Activated T-helper 1 cell treated with anti-CD3 and anti-CD28 coated beads, Interleukin-12 subunit alpha, Interleukin-12 subunit beta, Interleukin-2, Interleukin-4 antibody, amounts not matched to agents 30 ng/mL and 10 ng/mL and 1 ng/mL, durations not matched to agents 14 hours and 24 hours and 36 hours (primary cell): ENCODE measurements around the gene SERPINF2. TPM values are rescaled to one million over a fixed set of nuclear protein-coding genes. Genes with fewer than 3 reads are reported as not detected.
"Not testable (repeated sequence)": the region's sequence is repeated elsewhere in the genome, so short reads cannot be mapped to it uniquely, and the experiment has no call there.

Source experiments
- DNase-seq: peaks from one replicate; pipeline ENCODE4 v3.0.0; 2021; ENCODE audit warnings: low spot score
- H3K27ac Mint-ChIP-seq: one replicate; pipeline ENCODE4 v1.8.0; 2021; ENCODE audit warnings: mild to moderate bottlenecking, mixed read lengths
- H3K27me3 Mint-ChIP-seq: one replicate; pipeline ENCODE4 v1.8.0; 2022; ENCODE audit warnings: mild to moderate bottlenecking, moderate library complexity, mixed read lengths; ENCODE audit not compliant: insufficient read depth
- H3K36me3 Mint-ChIP-seq: one replicate; pipeline ENCODE4 v1.8.0; 2021; ENCODE audit warnings: low read depth, mixed read lengths
- H3K4me1 Mint-ChIP-seq: one replicate; pipeline ENCODE4 v1.8.0; 2021; ENCODE audit warnings: low read depth, mixed read lengths
- H3K4me3 Mint-ChIP-seq: one replicate; pipeline ENCODE4 v1.8.0; 2021; ENCODE audit warnings: mild to moderate bottlenecking, moderate library complexity, mixed read lengths
- H3K9me3 Mint-ChIP-seq: one replicate; pipeline ENCODE4 v1.8.0; 2021; ENCODE audit warnings: mixed read lengths
- intact Hi-C: fragments of 100-400 bp; cut with micrococcal nuclease; formaldehyde crosslinking; loops from one replicate; pipeline ENCODE4 v1.15.1; 2024
- total RNA-seq: library from RNA; stranded (reverse); gene quantifications from 2 replicates; pipeline ENCODE4 v1.2.3, GENCODE V29; 2022

Gene SERPINF2
- total RNA-seq: 0.12 and 0.41 TPM in 2 replicates

DNA sequence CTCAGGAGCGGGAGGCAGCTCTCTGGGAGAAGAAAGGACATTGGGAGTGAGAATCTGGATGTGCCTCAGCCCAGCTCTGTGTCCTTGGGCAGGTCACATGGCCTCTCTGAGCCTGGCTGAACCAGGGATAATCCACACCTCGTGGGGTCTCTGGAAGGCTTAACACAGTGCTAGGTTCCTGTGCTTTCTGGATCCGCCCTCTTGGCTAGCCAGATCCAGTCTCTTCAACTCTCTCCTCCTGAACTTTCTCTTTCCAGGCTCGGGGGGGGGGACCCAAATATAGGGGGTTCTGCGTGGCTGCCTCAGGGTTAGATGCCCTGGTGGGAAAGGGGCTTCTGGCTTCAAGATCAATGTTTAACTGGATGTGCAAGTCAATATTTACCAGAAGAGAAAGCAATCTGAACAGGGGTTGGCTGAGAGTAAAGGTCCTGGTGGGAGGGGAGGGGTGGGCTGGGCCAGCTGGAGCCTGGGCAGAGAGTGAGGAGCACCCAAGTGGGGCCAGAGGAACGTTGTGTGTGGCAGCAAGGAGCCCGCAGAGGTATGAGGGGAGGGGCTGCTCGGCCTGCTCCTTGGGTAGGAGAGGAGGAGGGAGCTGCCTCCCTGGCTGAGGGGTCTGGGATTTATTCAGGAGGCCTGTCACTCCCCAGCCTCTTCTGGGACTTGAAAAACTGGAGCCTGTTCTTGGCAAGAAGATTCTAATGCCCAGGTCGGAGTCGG, at the start of gene SERPINF2:
TSS of gene SERPINF2 (plus strand) at position 501 of the 717 bp plus-strand sequence. CDS start 2,125 bp downstream, outside the sequence.
- H3K36me3 Mint-ChIP-seq: peaks cover 2% of the 10 kb centered on the region
- H3K4me1 Mint-ChIP-seq: no peaks in the 10 kb centered on the region
- H3K9me3 Mint-ChIP-seq: no peaks in the 10 kb centered on the region
- intact Hi-C loops: no loop called here
- DNase-seq: no peak
- H3K27ac Mint-ChIP-seq: no peak within 1 kb of the TSS
- no peaks in the 10 kb centered on the region for H3K27me3 Mint-ChIP-seq
- no peak within 1 kb of the TSS for H3K4me3 Mint-ChIP-seq

DNA sequence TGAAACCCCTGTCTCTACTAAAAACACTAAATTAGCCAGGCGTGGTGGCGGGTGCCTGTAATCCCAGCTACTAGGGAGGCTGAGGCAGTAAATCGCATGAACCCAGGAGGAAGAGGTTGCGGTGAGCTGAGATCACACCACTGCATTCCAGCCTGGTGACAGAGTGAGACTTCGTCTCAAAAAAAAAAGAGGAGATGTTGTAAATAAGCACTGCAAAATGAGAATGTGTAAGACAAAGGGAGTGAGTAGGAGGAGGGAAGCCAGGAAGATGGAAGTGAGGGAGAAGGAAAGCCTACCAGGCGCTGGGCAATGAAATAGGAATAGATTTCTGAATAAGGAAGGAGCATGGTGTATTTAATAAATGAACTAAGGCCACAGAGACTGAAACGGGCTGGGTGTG, 49.3 kb upstream of the SERPINF2 start:
- intact Hi-C loops: no loop called here
- Mint-ChIP-seq H3K4me3 (no peak overlapping the region), H3K4me1 (no peaks in the 10 kb centered on the region), H3K27me3 (peaks cover 3% of the 10 kb centered on the region), H3K27ac (no peak overlapping the region), H3K9me3 (no peaks in the 10 kb centered on the region), H3K36me3 (no peaks in the 10 kb centered on the region)
- DNase-seq: no peak

DNA sequence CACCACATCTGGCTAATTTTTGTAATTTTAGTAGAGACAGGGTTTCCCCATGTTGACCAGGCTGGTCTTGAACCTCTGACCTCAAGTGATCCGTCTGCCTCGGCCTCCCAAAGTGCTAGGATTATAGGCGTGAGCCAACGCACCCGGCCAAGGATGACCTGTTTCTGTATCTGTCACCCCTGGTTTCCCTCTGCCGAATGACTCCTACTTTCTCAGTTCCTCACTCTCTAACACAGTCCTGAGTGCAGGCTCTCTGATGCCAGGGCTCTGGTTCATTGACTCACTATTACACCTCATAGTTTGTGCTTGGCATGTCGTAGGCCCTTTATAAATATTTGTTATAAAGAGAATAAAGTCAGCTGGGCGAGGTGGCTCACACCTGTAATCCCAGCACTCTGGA, 47.3 kb upstream of the SERPINF2 start:
- no peak overlapping the region for H3K4me3 Mint-ChIP-seq
- DNase-seq: no peak
- H3K27ac Mint-ChIP-seq: no peak overlapping the region
- no peaks in the 10 kb centered on the region for H3K9me3 Mint-ChIP-seq
- no peaks in the 10 kb centered on the region for H3K36me3 Mint-ChIP-seq
- H3K27me3 Mint-ChIP-seq: peaks cover 4% of the 10 kb centered on the region
- intact Hi-C loops: no loop called here
- no peaks in the 10 kb centered on the region for H3K4me1 Mint-ChIP-seq

DNA sequence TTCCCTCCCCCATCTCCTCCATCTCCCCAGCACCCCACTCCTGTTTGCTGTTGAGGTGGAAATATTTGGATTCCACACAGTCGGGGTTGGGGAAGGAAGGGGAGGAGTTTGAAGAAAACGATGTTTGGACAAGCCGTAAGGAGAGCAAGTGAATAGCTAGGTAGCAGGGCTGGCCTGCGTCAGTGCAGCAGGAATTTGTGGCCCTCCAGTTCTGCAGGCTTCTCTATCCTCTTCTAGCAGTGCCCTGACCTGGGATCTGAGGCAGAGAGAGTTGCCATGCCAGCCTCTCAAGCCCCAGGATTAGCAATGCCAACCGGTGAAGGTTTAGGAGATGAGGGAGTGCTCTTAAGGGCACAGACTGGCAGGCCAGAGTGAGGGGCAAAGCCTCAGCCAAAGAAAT, 45.0 kb upstream of the SERPINF2 start:
- H3K4me1 Mint-ChIP-seq: no peaks in the 10 kb centered on the region
- H3K27me3 Mint-ChIP-seq: peaks cover 10% of the 10 kb centered on the region
- no peaks in the 10 kb centered on the region for H3K9me3 Mint-ChIP-seq
- no peaks in the 10 kb centered on the region for H3K36me3 Mint-ChIP-seq
- intact Hi-C loops: no loop called here
- no peak overlapping the region for H3K4me3 Mint-ChIP-seq
- no peak overlapping the region for H3K27ac Mint-ChIP-seq
- no peak for DNase-seq

DNA sequence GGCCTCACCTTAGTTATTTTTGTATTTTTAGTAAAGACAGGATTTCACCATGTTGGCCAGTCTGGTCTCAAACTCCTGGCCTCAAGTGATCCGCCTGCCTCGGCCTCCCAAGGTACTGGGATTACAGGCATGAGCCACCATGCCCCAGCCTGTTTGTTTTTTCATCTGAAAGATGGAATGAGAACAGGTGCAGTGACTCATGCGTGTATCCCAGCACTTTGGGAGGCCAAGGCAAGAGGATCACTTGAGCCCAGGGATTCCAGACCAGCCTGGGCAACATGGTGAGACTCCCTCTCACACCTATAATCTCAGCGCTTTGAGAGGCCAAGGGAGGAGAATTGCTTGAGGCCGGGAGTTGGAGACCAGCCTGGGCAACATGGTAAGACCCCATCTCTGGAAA, 42.8 kb upstream of the SERPINF2 start:
- peaks cover 19% of the 10 kb centered on the region for H3K27me3 Mint-ChIP-seq
- intact Hi-C loops, H3K36me3 Mint-ChIP-seq, H3K4me3 Mint-ChIP-seq, H3K27ac Mint-ChIP-seq, DNase-seq, H3K4me1 Mint-ChIP-seq, H3K9me3 Mint-ChIP-seq: not testable (repeated sequence)

DNA sequence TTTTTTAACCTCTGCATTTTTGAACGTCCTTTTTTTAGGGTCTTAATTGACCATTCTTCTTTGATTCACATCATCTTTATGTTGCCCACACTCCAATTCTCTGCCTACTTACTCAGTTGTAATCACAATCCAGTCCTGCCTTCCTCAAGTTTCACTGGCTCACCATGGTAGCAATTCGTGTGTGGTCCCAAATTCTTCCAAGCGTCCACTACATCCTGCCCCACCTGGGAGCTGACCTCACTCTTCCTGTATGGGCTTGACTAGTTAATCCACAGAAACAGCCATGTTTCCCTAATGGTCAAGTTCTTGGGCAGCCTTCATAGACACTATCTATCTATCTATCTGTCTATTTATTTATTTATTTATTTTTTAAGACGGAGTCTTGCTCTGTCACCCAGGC, 39.6 kb upstream of the SERPINF2 start:
- Mint-ChIP-seq H3K27ac (no peak overlapping the region), H3K27me3 (peaks cover 28% of the 10 kb centered on the region), H3K4me1 (peaks cover 9% of the 10 kb centered on the region), H3K9me3 (no peaks in the 10 kb centered on the region), H3K4me3 (no peak overlapping the region), H3K36me3 (no peaks in the 10 kb centered on the region)
- intact Hi-C loops: no loop called here
- DNase-seq: no peak

DNA sequence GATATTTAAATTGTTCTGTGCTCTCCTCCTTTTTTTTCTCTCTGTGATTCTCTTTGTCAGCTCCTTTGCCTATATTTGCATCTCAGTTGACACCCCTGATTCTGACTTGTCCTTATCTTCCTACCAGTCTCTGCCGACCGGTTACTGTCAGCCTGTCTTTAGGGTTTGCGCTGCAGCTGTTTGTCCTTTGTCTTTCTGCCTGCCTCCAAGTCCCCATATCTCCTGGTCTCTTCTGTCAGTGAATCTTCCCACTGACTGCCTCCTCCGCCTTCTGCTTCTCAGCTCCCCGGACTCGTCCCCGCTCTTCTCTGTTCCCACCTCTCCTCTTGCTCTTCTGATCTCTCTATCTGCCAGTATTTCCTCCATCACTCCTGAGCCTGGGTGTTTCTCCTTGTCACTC, 37.7 kb upstream of the SERPINF2 start:
- H3K36me3 Mint-ChIP-seq: no peaks in the 10 kb centered on the region
- peaks cover 9% of the 10 kb centered on the region for H3K4me1 Mint-ChIP-seq
- intact Hi-C loops: no loop called here
- DNase-seq: no peak
- H3K27ac Mint-ChIP-seq: no peak overlapping the region
- H3K4me3 Mint-ChIP-seq: no peak overlapping the region
- peaks cover 32% of the 10 kb centered on the region for H3K27me3 Mint-ChIP-seq
- H3K9me3 Mint-ChIP-seq: no peaks in the 10 kb centered on the region

DNA sequence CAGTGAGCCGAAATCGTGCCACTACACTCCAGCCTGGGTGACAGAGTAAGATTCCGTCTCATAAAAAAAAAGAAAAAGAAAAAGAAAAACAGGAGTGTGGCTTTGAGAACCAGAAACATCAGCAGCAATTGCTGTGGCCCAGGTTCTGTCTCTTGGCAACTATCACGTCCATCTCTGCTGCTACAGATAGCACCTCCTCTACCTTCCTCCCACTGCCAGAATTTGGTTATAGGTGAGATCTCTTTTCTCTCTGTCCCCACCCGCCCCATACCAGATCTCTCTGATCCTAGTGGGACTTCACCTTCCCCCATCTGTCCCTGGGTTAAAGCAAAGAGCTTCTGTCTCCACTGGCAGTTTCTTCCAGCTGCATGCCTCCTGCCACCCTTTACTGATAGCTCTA, 35.6 kb upstream of the SERPINF2 start:
- intact Hi-C loops: no loop called here
- H3K4me3 Mint-ChIP-seq: no peak overlapping the region
- no peak overlapping the region for H3K27ac Mint-ChIP-seq
- peaks cover 4% of the 10 kb centered on the region for H3K36me3 Mint-ChIP-seq
- DNase-seq: no peak
- peaks cover 9% of the 10 kb centered on the region for H3K4me1 Mint-ChIP-seq
- H3K9me3 Mint-ChIP-seq: no peaks in the 10 kb centered on the region
- peaks cover 32% of the 10 kb centered on the region for H3K27me3 Mint-ChIP-seq

DNA sequence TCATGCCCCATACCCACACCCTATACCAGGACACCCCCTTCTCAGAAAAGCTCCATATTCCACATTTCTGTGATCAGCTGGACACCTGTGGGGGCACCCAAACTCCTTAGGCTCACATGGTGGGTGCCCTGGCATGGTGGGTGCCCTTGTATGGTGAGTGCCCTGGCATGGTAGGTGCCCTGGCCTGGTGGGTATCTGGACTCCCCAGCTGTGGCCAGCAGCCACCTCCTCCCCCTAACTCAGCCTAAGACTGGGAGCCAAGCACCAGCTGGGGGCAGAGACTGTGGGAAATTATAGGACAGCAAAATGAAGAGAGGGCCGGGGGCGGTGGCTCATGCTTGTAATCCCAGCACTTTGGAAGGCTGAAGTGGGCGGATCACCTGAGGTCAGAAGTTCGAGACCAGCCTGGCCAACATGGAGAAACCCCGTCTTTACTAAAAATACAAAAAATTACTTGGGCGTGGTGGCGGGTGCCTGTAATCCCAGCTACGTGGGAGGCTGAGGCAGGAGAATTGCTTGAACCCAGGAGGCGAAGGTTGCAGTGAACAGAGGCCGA, 33.8 kb upstream of the SERPINF2 start:
- H3K27ac Mint-ChIP-seq, H3K4me1 Mint-ChIP-seq, DNase-seq, H3K9me3 Mint-ChIP-seq, intact Hi-C loops: not testable (repeated sequence)
- H3K4me3 Mint-ChIP-seq: peak overlapping the region; percentile 53
- H3K27me3 Mint-ChIP-seq: peaks cover 26% of the 10 kb centered on the region
- peaks cover 19% of the 10 kb centered on the region for H3K36me3 Mint-ChIP-seq

DNA sequence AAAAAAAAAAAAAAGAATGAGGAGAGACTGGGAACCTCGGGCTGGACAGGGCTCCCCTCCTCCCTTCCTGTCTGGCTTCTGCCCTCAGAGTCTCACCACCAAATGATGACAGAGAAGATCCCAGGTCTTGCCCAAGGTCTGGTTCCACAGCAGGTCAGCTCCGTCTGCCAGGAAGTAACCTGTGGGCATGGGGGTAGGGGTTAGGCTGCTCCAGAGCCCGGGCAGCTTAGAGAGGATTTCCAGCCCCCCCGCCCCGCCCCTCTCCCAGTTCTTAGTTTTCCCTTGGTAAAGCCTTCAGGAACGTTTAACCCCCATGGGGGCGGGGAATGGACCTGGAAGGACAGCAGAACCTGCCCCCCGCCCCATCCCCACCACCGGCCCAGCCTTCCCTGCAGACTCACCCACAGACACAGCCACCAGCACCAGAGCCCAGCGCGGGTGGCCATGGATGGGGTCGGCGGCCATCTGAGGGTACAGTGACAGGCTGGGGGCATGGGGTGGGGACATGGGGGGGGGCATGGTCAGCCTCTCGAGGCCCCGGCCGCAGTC, 33.2 kb upstream of the SERPINF2 start:
- intact Hi-C loops: no loop called here
- no peaks in the 10 kb centered on the region for H3K9me3 Mint-ChIP-seq
- peaks cover 19% of the 10 kb centered on the region for H3K36me3 Mint-ChIP-seq
- peaks cover 23% of the 10 kb centered on the region for H3K27me3 Mint-ChIP-seq
- peak overlapping the region; percentile 53 for H3K4me3 Mint-ChIP-seq
- DNase-seq: no peak
- peaks cover 9% of the 10 kb centered on the region for H3K4me1 Mint-ChIP-seq
- no peak overlapping the region for H3K27ac Mint-ChIP-seq

DNA sequence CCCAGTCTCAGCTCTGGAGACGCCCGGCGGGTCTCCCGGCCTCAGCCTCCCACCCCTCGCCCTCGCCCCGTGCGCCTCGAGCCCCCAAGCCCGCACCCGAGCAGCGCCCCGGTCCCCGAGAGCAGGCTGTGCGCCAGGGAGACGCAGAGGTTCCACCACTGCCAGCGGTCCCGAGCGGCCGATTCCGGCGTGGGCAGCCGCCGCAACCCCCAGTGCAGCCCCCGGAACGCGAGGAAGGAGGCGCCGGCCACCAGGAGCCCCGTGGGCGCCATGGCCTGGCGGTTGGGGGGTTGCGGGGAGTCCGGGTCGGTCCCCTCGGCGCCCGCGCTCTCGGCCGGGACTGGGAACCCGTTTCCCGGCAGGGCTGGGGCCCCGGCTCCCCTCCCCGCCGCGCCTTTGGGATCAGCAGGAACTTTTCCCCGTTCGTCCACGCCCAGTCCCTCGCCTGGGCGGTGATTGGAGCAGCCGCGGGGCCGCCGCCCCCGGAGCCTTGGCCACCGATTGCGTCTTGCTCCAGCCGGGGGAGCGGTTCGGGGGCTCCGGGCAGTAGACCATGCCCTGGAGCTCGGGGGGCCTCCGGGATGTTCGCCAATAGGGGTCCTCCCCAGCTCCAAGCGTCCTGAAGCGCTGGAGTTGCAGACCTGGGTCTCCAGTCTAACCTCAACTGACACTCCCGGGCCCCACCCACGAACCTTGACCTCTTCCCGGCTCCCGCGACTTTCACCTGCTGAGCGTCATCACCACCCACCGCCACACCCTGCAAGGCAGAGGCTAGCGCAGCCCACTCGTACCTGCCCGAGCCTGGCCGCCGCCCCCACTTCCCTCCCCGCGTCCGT, 32.5 kb upstream of the SERPINF2 start, which contains the start of gene TLCD2:
TSS of gene TLCD2 (minus strand) at position 407 of the 836 bp plus-strand sequence. CDS start at position 272, 135 bp downstream.
- peaks cover 14% of the 10 kb centered on the region for H3K4me1 Mint-ChIP-seq
- peaks cover 19% of the 10 kb centered on the region for H3K27me3 Mint-ChIP-seq
- intact Hi-C loops: no loop called here

DNA sequence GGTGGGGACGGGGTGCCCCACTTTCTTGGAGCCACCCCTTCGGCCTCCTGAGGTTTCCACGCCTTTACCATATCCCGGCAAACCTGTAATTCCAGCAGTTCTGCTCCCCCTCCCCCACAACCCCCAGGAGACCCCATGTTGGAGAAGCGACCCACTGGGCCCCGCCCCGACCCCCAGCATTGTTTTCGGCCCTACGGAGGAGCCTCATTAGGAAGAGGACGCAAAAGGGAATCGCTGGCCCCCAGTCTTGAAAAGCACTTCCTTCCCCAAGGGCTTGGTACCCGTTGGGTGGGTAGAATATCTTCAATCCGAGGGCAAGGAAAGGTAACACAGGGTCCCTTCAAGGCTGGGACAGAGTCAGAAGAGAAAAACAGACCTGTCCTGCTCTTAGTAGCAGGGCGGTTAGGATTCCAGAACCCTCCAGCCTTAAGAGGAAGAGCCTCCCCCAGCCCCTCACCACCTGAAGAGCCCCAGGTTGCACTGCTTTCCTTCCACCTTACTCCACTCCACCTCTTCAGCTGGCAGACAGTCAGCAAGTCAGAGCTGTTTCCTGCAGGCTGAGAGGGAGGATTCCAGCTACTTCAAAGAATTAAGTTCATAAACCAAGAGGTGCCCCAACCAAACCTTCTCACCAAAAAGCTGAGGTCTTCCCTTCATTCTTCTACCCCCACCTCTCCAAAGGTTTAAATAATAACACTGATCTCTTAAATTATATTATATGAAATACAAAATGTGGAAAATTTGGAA, 31.7 kb upstream of the SERPINF2 start:
- H3K36me3 Mint-ChIP-seq: peaks cover 19% of the 10 kb centered on the region
- intact Hi-C loops: no loop called here
- H3K9me3 Mint-ChIP-seq: no peaks in the 10 kb centered on the region
- H3K4me3 Mint-ChIP-seq: peak overlapping the region; percentile 64
- DNase-seq: no peak
- H3K27ac Mint-ChIP-seq: no peak overlapping the region
- H3K27me3 Mint-ChIP-seq: peaks cover 14% of the 10 kb centered on the region
- peaks cover 14% of the 10 kb centered on the region for H3K4me1 Mint-ChIP-seq

More for the DNA sequence above, 32.5 kb upstream of the SERPINF2 start, which contains the start of gene TLCD2:
- Mint-ChIP-seq H3K9me3 (no peaks in the 10 kb centered on the region), H3K4me3 (peak within 1 kb of the TSS; percentile 64), H3K27ac (no peak within 1 kb of the TSS), H3K36me3 (peaks cover 19% of the 10 kb centered on the region)
- DNase-seq: no peak
